ENCODE data around the gene PHRF1. TPM values are rescaled to one million over a fixed set of nuclear protein-coding genes. Genes with fewer than 3 reads are reported as not detected.

PHRF1 gene
- total and polyA plus RNA-seq, 9 of the 15 experiments (the other 6 are each of a cell fraction or from before 2014, with no cell fraction given): 0.07 to 37.2 (median 7.7) TPM

DNA sequence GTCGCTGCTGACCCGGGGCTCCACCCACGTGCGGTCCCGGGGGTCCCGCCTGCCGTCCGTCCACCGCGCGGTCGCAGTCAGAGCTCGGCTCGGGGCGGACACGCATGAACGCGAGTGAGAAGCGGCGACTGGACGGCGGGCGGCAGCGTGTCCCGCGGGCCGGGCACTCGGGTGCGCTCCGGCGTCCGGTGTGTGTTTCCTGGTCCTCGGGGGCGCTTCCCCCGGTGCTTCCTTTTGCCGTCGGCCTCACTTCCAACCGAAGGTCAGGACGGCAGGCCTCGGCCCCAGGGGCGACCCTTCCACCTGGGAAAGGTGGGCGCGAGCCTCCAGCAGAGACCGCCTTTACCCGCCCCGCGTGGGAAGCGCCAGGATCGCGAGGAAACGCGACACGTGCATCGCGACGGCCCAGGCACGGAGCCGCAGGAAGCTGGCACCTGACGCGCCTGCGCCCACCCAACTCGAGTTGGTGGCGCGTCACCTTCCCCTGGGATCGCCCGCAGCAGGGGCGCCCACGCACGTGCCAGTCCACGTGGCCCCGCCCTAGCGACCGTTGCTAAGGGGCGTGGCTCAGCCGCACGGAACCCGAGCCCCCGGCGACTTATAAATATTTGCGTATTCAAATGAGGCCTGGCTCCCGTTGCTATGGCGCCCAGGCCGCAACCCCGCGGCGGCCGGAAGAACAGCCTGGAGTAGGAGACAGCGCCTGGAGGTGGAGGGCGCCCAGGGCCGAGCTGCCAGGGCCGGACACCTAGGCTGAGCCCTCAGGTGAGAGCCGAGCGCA, 39.2 kb upstream of the PHRF1 start, which contains the start of gene LRRC56 (continued):
- no peak for TF ChIP-seq ZNF212 (CRISPR knock-in tag; IDR thresholded peaks at IDR 0.05)
- TF ChIP-seq MYNN (IDR thresholded peaks at IDR 0.05): peak; percentile 54; the same call in 1 of the 2 replicates
- no peak for TF ChIP-seq MYNN (CRISPR knock-in tag; IDR thresholded peaks at IDR 0.05)
- TF ChIP-seq, protein P1, sequence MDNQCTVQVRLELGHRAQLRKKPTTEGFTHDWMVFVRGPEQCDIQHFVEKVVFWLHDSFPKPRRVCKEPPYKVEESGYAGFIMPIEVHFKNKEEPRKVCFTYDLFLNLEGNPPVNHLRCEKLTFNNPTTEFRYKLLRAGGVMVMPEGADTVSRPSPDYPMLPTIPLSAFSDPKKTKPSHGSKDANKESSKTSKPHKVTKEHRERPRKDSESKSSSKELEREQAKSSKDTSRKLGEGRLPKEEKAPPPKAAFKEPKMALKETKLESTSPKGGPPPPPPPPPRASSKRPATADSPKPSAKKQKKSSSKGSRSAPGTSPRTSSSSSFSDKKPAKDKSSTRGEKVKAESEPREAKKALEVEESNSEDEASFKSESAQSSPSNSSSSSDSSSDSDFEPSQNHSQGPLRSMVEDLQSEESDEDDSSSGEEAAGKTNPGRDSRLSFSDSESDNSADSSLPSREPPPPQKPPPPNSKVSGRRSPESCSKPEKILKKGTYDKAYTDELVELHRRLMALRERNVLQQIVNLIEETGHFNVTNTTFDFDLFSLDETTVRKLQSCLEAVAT (IDR thresholded peaks at IDR 0.05): peak in 1 of 2 experiments; percentile 47; a peak in 1 of 4 replicates
- TF ChIP-seq PTBP1 (IDR thresholded peaks at IDR 0.05; ENCODE audit: low read depth, low read length): no peak
- TF ChIP-seq GATAD2B (IDR thresholded peaks at IDR 0.05; ENCODE audit: borderline replicate concordance): peak; percentile 84
- 0 out of 2 replicates have a peak, but pooled peaks have one; percentile 22 for TF ChIP-seq CREB1 (IDR thresholded peaks at IDR 0.05)
- no peak for TF ChIP-seq CREB1 (CRISPR knock-in tag; IDR thresholded peaks at IDR 0.05)
- no peak for TF ChIP-seq RREB1 (CRISPR knock-in tag; IDR thresholded peaks at IDR 0.05)
- TF ChIP-seq BHLHE40 (IDR thresholded peaks at IDR 0.05; ENCODE audit: low read length): peak; percentile 99
- TF ChIP-seq NR1H2 (CRISPR knock-in tag; IDR thresholded peaks at IDR 0.05): no peak
- peak; percentile 70 for TF ChIP-seq NEUROD1 (IDR thresholded peaks at IDR 0.05; ENCODE audit: borderline replicate concordance, low read depth, low read length, partially characterized antibody)
- no peak for TF ChIP-seq NCOA6 (IDR thresholded peaks at IDR 0.05)
- TF ChIP-seq VEZF1 (CRISPR knock-in tag; IDR thresholded peaks at IDR 0.05): peak; percentile 55; the same call in 1 of the 2 replicates
- TF ChIP-seq, protein P2, sequence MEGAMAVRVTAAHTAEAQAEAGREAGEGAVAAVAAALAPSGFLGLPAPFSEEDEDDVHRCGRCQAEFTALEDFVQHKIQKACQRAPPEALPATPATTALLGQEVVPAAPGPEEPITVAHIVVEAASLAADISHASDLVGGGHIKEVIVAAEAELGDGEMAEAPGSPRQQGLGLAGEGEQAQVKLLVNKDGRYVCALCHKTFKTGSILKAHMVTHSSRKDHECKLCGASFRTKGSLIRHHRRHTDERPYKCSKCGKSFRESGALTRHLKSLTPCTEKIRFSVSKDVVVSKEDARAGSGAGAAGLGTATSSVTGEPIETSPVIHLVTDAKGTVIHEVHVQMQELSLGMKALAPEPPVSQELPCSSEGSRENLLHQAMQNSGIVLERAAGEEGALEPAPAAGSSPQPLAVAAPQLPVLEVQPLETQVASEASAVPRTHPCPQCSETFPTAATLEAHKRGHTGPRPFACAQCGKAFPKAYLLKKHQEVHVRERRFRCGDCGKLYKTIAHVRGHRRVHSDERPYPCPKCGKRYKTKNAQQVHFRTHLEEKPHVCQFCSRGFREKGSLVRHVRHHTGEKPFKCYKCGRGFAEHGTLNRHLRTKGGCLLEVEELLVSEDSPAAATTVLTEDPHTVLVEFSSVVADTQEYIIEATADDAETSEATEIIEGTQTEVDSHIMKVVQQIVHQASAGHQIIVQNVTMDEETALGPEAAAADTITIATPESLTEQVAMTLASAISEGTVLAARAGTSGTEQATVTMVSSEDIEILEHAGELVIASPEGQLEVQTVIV (CRISPR knock-in tag; IDR thresholded peaks at IDR 0.05; ENCODE audit: borderline replicate concordance): no peak
- peak; percentile 58 for TF ChIP-seq CCNT2 (IDR thresholded peaks at IDR 0.05; ENCODE audit: borderline replicate concordance, extremely low read depth, insufficient read length, low read depth, low read length)
- TF ChIP-seq MCM2 (IDR thresholded peaks at IDR 0.05; ENCODE audit: low read depth): no peak

All from K562 (cell line).